ENCODE data around the gene PSMD2.
"Not testable (repeated sequence)": the region's sequence is repeated elsewhere in the genome, so short reads cannot be mapped to it uniquely, and the experiment has no call there.

The PSMD2 gene

DNA sequence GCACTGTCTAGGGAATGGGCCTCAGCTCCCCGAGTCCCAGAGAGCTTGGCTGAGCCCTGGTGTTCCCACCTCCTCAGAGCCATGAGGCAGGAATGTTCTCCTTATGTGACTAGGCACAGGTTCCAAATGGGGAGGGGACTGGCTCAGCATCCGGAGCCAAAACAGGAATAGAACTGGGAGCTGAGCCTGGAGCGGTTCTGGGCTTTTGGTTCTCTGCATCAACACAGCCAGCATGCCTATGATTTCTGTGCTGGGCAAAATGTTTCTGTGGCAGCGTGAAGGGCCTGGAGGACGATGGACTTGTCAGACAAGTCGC is 38.3 kb downstream of the PSMD2 start, which contains the start of gene FAM131A:
TSS of gene FAM131A (plus strand) at position 202 of the 316 bp plus-strand sequence. CDS start at position 233, 31 bp downstream.
- peak within 1 kb of the TSS; percentile 90 for H3K27ac ChIP-seq
- TF ChIP-seq ZFX (IDR thresholded peaks at IDR 0.05; ENCODE audit: borderline replicate concordance): no peak
- TF ChIP-seq, protein P1, sequence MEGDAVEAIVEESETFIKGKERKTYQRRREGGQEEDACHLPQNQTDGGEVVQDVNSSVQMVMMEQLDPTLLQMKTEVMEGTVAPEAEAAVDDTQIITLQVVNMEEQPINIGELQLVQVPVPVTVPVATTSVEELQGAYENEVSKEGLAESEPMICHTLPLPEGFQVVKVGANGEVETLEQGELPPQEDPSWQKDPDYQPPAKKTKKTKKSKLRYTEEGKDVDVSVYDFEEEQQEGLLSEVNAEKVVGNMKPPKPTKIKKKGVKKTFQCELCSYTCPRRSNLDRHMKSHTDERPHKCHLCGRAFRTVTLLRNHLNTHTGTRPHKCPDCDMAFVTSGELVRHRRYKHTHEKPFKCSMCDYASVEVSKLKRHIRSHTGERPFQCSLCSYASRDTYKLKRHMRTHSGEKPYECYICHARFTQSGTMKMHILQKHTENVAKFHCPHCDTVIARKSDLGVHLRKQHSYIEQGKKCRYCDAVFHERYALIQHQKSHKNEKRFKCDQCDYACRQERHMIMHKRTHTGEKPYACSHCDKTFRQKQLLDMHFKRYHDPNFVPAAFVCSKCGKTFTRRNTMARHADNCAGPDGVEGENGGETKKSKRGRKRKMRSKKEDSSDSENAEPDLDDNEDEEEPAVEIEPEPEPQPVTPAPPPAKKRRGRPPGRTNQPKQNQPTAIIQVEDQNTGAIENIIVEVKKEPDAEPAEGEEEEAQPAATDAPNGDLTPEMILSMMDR (IDR thresholded peaks at IDR 0.05): no peak

DNA sequence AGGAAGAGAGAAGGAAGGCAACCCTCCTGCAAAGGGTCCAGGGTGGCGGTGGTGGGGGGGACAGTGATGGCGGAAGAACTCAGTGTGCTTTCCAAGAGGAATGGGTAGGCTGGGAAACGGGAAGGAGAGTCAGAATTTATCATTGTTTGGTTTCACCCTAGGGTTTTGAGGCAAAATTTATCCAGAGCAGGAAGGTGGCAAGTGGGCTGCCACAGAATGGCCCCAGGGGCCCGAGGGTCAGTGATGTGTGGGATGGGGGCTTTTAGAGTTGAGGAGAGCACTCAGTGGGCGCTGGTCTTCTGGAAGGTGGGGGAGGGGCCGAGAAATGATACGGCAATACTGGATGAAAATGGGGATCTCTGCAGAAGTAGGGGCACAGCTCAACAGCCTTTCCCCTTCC is 38.9 kb downstream of the PSMD2 start:
- TF ChIP-seq, protein P1 (IDR thresholded peaks at IDR 0.05): no peak
- no peak overlapping the region for H3K27ac ChIP-seq

DNA sequence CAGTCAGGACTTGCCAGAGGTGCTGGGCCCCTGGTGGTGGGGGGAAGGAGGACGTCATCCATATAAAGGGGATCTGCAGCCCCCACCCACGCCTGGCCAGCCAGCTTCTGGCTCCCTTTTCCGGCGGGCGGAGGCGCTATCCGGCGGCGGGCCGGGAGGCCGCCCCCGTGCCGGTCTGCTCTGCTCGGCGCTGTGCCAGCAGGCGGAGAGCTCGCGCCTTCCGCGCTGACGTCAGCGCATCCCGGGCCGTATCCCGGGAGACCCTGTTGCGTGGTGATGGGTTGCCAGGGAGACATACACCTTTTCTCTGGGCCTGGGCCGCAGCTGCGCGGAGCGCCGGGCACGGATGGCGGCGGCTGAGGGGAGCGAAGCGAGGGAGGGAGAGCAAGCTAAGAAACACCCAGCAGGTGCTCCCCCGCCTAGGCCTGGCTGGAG is 39.5 kb downstream of the PSMD2 start:
- TF ChIP-seq ZFX (IDR thresholded peaks at IDR 0.05; ENCODE audit: borderline replicate concordance): no peak
- TF ChIP-seq, protein P1 (IDR thresholded peaks at IDR 0.05): no peak
- H3K27ac ChIP-seq: no peak overlapping the region

DNA sequence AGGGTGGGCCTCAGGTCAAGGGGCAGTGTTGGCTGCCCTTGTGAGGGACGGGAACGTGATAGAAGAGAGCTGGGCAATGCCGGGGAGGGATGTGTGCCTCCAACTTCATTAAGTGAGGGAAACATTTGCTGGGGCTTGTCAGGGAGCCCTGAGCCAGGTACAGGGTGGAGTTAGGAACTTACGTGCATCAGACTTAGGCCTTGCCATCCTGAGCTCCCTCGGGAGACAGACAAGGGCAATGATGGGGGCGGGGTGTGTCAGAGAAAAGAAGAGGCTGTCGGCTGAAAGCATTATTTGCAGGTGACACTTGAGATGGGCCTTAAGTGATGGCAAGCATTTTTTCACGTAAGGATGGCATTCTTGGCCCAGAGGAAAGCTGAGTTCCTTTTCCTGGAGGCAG is 40.0 kb downstream of the PSMD2 start:
- H3K27ac ChIP-seq: no peak overlapping the region
- TF ChIP-seq, protein P1 (IDR thresholded peaks at IDR 0.05): no peak
- no peak for TF ChIP-seq ZFX (IDR thresholded peaks at IDR 0.05; ENCODE audit: borderline replicate concordance)

DNA sequence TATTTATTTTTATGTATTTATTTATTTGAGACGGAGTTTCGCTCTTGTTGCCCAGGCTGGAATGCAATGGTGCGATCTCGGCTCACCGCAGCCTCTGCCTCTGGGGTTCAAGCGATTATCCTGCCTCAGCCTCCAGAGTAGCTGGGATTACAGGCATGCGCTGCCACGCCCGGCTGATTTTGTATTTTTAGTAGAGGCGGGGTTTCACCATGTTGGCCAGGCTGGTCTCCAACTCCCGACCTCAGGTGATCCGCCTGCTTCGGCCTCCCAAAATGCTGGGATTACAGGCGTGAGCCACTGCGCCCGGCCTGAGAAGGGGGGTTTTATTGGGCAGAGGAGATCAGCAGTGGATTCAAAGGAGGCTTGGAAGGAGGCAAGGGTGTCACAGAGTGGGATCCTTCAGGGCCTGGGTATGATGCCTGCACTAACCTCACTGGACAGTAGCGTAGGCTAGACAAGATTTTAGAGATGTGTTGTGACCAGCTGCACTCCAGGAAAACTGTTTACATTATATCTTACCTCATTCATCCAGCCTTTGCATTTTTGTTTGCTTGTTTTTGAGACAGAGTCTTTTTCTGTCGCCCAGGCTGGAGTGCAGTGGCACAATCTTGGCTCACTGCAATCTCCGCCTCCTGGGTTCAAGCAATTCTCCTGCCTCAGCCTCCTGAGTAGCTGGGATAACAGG is 40.6 kb downstream of the PSMD2 start:
- not testable (repeated sequence) for H3K27ac ChIP-seq

DNA sequence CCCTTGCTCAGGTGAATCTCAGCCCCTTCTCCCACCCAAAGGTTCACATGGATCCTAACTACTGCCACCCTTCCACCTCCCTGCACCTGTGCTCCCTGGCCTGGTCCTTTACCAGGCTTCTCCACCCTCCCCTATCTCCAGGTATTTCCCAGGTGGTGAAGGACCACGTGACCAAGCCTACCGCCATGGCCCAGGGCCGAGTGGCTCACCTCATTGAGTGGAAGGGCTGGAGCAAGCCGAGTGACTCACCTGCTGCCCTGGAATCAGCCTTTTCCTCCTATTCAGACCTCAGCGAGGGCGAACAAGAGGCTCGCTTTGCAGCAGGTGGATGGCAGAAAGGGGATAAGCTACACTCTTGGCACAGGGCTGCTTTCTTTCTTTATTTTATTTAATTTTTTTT is 42.9 kb downstream of the PSMD2 start:
- no peak overlapping the region for H3K27ac ChIP-seq

DNA sequence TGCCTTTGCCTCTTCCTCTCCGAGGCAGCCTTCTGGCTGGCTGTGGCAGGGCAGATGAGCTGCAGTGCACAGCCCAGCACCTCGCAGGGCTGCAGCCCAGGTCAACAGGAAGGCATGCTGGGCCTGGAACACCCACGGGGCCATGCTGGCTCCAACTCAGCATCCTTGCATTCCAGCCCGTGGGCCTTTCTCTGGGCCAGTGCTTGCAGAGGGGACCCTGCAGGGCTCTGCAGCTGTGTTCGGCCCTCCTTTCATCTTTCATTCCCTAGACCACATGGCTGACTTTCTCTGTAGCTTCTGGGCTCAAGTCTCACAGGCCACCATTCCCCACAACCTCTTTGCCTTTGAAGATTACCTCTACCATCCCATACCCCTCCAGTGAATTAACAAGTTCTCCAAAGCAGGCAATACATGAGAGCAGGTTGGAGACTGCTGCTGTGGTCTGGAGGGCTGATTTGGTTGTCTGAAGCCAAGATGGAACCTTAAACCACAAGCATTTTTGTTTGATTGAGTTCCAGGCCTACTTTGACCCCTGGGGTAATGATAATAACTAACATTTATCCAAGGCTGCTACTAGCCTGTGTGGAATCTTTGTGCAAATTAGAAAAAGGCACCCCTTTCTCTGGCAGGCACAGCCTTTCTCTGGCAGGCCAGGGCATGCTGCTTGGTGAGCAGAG is 44.3 kb downstream of the PSMD2 start:
- TF ChIP-seq ZFX (IDR thresholded peaks at IDR 0.05; ENCODE audit: borderline replicate concordance): no peak
- TF ChIP-seq, protein P1 (IDR thresholded peaks at IDR 0.05): no peak
- H3K27ac ChIP-seq: no peak overlapping the region

More for the DNA sequence above, 42.9 kb downstream of the PSMD2 start:
- TF ChIP-seq ZFX (IDR thresholded peaks at IDR 0.05; ENCODE audit: borderline replicate concordance): no peak
- TF ChIP-seq, protein P1 (IDR thresholded peaks at IDR 0.05): no peak

All from 22Rv1 (cell line).